Measurements from ENCODE around the gene MYD88.
"Not testable (repeated sequence)": the region's sequence is repeated elsewhere in the genome, so short reads cannot be mapped to it uniquely, and the experiment has no call there.

MYD88 gene

GRCh38 chr3:38146504-38146903 lies 8.0 kb downstream of the MYD88 start:
- no peak for DNase-seq

- DNase-seq: no peak
Measured at GRCh38 chr3:38147421-38147820, 9.0 kb downstream of the MYD88 start.

- DNase-seq: no peak
Measured at GRCh38 chr3:38148311-38148882, 9.9 kb downstream of the MYD88 start.

- DNase-seq: no peak
Measured at GRCh38 chr3:38149708-38150107, 11.2 kb downstream of the MYD88 start.

GRCh38 chr3:38150780-38151528 lies 12.5 kb downstream of the MYD88 start:
- DNase-seq: no peak

GRCh38 chr3:38151667-38152265 lies 13.3 kb downstream of the MYD88 start:
- DNase-seq: no peak

GRCh38 chr3:38152609-38153008 lies 14.1 kb downstream of the MYD88 start:
- DNase-seq: no peak

GRCh38 chr3:38153221-38153620 lies 14.8 kb downstream of the MYD88 start:
- DNase-seq: no peak

GRCh38 chr3:38154033-38154494 lies 15.6 kb downstream of the MYD88 start:
- DNase-seq: no peak

- no peak for DNase-seq
Measured at GRCh38 chr3:38154625-38155255, 16.3 kb downstream of the MYD88 start.

- no peak for DNase-seq
Measured at GRCh38 chr3:38155825-38156224, 17.4 kb downstream of the MYD88 start.

- DNase-seq: no peak
Measured at GRCh38 chr3:38157117-38157516, 18.7 kb downstream of the MYD88 start.

GRCh38 chr3:38157595-38157994 lies 19.1 kb downstream of the MYD88 start:
- no peak for DNase-seq

- no peak for DNase-seq
Measured at GRCh38 chr3:38158472-38158871, 20.0 kb downstream of the MYD88 start.

GRCh38 chr3:38160704-38161103 lies 22.2 kb downstream of the MYD88 start:
- DNase-seq: not testable (repeated sequence)

GRCh38 chr3:38163117-38163840 lies 24.8 kb downstream of the MYD88 start:
- no peak for DNase-seq

GRCh38 chr3:38163841-38164642 lies 25.6 kb downstream of the MYD88 start:
- no peak for DNase-seq

GRCh38 chr3:38164643-38164951 lies 26.1 kb downstream of the MYD88 start:
- DNase-seq: no peak

- DNase-seq: peak; percentile 99
Measured at GRCh38 chr3:38164952-38165721, 26.7 kb downstream of the MYD88 start, which contains the start of gene OXSR1. OXSR1 (plus strand) TSS chr3:38165537; CDS start chr3:38165877, 340 bp downstream.

GRCh38 chr3:38165722-38166387 lies 27.4 kb downstream of the MYD88 start:
- no peak for DNase-seq

- no peak for DNase-seq
Measured at GRCh38 chr3:38167591-38167990, 29.1 kb downstream of the MYD88 start.

Data from SHP77 treated with DMSO at 0.1 percent for 48 hours (cell line).